GM18873 (cell line): Measurements from ENCODE around the gene PLA2G15.

Experiments used
- ATAC-seq: cut with Tn5 transposase; IDR thresholded peaks from one replicate; pipeline ENCODE4 v1.9.1; 2021; ENCODE audit warnings: mild to moderate bottlenecking, moderate library complexity, moderate number of reproducible peaks; ENCODE audit not compliant: unreplicated experiment, low FRiP score

Gene PLA2G15

GRCh38 chr16:68244903-68245853, at the start of gene PLA2G15:
PLA2G15 (plus strand) TSS chr16:68245373; CDS start chr16:68245427, 54 bp downstream.
- ATAC-seq: peak; percentile 65

GRCh38 chr16:68197250-68197649, 47.9 kb upstream of the PLA2G15 start:
- no peak for ATAC-seq

GRCh38 chr16:68200088-68200783, 44.9 kb upstream of the PLA2G15 start:
- ATAC-seq: no peak

- no peak for ATAC-seq
These were observed 43.1 kb upstream of the PLA2G15 start for GRCh38 chr16:68202091-68202519.

- no peak for ATAC-seq
These were observed 38.9 kb upstream of the PLA2G15 start for GRCh38 chr16:68206245-68206644.

- ATAC-seq: no peak
These were observed 30.4 kb upstream of the PLA2G15 start for GRCh38 chr16:68214726-68215125.

GRCh38 chr16:68215302-68215701, 29.9 kb upstream of the PLA2G15 start:
- ATAC-seq: no peak

- no peak for ATAC-seq
These were observed 28.9 kb upstream of the PLA2G15 start for GRCh38 chr16:68216240-68216639.

GRCh38 chr16:68217506-68217905, 27.7 kb upstream of the PLA2G15 start:
- no peak for ATAC-seq

- no peak for ATAC-seq
These were observed 25.3 kb upstream of the PLA2G15 start for GRCh38 chr16:68219725-68220351.

GRCh38 chr16:68223072-68223471, 22.1 kb upstream of the PLA2G15 start:
- no peak for ATAC-seq

GRCh38 chr16:68226116-68226515, 19.1 kb upstream of the PLA2G15 start:
- ATAC-seq: no peak

- ATAC-seq: no peak
These were observed 17.9 kb upstream of the PLA2G15 start for GRCh38 chr16:68227183-68227793.

- no peak for ATAC-seq
These were observed 17.2 kb upstream of the PLA2G15 start for GRCh38 chr16:68227850-68228553.

GRCh38 chr16:68228652-68229051, 16.5 kb upstream of the PLA2G15 start:
- ATAC-seq: no peak

- ATAC-seq: no peak
These were observed 15.6 kb upstream of the PLA2G15 start for GRCh38 chr16:68229431-68230175.

- no peak for ATAC-seq
These were observed 15.0 kb upstream of the PLA2G15 start for GRCh38 chr16:68230176-68230571.

- no peak for ATAC-seq
These were observed 14.2 kb upstream of the PLA2G15 start for GRCh38 chr16:68230956-68231355.

GRCh38 chr16:68231384-68232136, 13.6 kb upstream of the PLA2G15 start:
- no peak for ATAC-seq
